Stimulated activated CD4-positive, alpha-beta T cell treated with anti-CD3 and anti-CD28 coated beads, Interleukin-1b, Interleukin-23, amount 100 ng/mL, for 1 hour (primary cell): ENCODE measurements around the gene RNF40.
A peak's percentile ranks its signal among the peaks of the same experiment; 100 is the strongest.

Source experiments
- DNase-seq, 2 donors: peaks; one replicate each; pipeline ENCODE4 v3.0.0-alpha.2; 2020; ENCODE audit warnings: low read depth in 2 of 2

Gene RNF40

DNA sequence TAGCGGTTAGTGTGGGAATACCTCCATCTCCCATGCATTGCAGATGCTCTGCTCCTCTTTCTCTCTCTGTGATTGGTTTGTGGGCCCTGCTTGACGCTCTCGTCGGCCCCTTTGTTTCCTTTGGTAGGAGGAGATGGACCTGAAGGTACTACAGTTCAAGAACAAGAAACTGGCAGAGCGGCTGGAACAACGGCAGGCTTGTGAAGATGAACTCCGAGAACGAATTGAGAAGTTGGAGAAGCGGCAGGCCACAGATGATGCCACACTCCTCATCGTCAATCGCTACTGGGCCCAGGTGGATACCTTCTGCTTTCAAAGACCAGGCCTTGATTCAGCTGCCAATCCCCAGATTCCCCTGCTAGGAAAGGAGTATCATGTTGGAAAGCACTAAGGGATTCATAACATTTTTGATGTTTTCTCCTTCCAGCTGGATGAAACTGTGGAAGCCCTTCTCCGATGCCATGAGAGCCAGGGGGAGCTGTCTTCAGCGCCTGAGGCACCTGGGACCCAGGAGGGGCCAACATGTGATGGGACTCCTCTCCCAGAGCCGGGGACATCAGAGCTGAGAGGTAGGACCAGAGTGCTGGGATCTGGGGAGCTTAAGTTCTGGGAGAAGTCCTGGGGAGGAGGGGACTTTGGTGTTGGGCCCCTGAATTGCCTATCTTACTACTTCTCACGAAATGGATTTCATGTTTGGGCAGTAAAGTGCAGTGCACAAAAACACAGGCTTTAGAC lies 1.0 kb downstream of the RNF40 start:
- no peak for DNase-seq

DNA sequence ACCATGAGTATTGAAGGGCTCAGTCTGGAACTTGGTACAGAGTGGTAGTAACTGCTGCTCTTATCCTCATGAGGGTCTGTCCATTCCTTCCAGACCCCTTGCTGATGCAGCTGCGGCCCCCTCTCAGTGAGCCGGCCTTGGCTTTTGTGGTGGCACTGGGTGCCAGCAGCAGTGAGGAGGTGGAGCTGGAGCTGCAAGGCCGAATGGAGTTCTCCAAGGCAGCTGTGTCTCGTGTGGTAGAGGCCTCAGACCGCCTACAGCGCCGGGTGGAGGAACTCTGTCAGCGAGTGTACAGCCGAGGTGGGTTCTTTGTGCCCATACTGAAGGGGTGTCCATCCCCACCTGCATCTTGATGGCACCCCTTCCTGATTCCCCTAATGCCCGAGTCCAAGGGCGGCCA lies 2.0 kb downstream of the RNF40 start:
- DNase-seq, result no peak

DNA sequence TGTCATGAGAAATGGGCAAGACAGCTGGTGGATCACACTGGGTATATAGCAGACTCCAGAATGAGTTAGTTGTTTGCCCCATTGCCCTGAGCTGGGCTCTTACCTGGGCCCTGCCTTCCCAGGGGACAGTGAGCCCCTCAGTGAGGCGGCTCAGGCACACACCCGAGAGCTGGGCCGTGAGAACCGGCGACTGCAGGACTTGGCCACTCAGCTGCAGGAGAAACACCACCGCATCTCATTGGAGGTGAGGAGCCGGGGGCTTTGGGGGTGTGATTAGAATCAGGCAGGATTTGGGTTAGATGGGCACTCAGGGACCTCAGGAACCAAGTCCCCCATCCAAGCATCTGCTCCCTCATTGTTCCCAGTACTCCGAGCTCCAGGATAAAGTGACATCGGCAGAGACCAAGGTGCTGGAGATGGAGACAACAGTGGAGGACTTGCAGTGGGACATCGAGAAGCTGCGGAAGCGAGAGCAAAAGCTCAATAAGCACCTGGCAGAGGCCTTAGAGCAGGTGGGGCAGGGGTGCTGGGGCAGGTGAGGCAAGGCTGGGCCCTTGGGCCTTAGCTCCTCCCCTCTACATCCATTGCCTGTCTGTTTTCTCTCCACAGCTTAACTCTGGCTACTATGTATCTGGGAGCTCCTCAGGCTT lies 2.8 kb downstream of the RNF40 start:
- no peak for DNase-seq

DNA sequence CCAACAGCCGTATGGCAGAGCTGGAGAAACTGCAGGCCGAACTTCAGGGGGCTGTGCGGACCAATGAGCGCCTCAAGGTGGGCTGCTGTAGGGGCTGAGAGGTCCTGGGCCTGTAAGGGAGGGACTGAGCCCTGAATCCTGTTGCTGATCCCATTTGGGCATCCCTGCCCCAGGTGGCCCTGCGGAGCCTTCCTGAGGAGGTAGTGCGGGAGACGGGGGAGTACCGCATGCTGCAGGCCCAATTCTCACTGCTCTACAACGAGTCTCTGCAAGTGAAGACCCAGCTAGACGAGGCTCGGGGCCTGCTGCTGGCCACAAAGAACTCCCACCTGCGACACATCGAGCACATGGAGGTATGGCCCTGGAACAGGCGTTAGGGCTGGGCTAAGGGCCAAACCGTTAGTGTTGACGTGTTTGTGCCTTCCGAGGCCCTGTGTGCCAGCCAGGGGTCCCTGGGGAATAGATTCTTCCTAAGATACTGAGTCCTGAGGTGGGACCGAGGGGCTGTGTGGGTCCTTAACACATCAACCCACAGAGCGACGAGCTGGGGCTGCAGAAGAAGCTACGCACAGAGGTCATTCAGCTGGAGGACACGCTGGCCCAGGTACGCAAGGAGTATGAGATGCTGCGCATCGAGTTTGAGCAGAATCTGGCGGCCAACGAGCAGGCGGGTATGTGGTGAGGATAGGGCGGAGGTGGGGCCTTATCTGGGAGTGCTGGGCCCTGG lies 4.2 kb downstream of the RNF40 start:
- no peak for DNase-seq

DNA sequence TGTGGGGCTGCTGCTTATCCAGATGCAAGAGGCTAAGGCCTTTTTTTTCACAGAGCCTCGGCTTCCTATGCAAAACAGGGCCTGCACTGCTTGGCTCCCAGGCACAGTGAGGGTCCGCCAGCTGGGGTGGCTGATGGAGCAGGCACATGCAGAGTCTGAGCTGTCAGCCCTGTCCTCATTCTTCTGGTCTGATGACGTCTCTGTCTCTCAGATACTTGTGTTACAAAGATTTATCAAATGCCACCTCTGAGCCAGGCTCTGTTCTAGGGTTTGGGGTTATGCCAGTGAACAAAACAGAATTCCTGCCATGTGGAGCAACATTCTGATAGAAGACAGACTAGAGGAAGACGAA lies 4.8 kb downstream of the RNF40 start:
- DNase-seq, result no peak

- no peak for DNase-seq
Observed at GRCh38 chr16:30767767-30768465, 5.8 kb downstream of the RNF40 start.

DNA sequence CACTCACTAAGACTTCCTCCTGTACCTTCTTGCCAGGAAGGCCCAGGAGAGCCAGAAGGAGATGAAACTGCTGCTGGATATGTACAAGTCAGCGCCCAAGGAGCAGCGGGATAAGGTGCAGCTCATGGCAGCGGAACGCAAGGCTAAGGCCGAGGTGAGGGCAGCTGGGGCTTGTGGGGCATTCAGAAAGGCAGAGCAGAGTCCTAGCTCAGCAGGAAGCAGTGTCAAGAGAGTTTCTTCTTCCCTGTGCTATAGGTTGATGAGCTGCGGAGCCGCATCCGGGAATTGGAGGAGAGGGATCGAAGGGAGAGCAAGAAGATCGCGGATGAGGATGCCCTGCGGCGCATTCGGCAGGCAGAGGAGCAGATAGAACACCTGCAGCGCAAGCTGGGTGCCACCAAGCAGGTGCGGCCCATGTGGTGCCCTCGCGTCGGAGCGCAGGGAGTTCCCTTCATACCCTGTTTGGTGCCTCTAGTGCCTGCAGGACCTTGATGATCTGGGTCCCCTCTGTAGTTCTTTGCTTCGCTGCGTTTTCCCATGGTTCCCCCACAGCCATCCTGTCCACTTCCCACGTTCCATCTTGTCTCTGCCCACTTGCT lies 6.6 kb downstream of the RNF40 start:
- no peak for DNase-seq

GRCh38 chr16:30769379-30770089 lies 7.4 kb downstream of the RNF40 start:
- no peak for DNase-seq

- DNase-seq, result no peak
Observed at GRCh38 chr16:30771726-30772125, 9.6 kb downstream of the RNF40 start.

DNA sequence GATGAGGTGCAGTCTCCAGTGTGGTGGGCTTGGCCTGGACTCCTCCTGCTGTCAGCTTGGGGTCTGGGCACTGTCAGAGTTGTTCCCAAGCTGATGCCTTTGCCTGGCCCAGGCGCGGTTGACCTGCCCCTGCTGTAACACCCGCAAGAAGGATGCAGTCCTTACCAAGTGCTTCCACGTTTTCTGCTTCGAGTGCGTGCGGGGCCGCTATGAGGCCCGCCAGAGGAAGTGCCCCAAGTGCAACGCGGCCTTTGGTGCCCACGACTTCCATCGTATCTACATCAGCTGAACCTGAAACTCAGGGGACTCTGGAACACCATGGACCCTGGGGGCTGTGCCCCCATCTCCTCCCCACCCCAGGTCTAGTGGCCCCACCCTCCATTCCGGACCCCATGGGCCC lies 11.7 kb downstream of the RNF40 start:
- no peak for DNase-seq

DNA sequence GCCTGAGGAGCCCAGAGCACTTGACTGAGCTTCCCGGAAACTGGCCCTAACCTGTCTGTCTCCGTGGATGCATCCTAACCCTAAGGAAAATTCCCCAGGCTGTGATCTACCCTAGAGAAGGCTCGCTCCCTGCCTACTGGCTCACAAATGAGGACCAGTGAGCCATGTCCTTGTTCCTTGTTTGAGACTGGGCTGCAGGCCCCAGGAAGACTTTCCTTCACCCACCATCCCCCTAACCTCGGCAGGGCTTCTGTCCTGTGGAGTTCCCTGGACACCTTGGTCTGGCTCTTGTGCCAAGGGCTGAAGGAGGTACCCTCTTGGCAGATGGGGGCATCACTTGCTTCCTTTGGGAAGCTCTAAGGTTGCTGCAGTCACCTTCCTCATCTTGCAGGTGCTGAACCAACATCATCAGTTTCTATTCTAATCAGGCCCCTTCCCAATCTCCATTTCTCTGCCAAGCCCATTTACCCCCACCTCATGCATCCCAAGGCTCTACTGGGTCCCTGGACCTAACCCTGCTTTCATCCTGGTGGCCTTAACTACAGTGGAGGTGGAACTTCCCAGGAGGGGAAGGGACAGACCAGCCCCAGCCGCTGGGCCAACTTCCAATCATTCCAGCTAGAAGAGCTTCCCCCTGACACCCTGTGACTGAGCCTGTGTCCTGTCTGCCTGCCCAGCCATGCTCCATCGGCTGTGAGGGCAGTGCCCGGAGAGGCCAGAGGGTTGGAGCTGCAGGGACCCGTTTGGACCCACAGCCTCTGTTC lies 12.4 kb downstream of the RNF40 start:
- DNase-seq, result no peak

- DNase-seq, result no peak
Observed at GRCh38 chr16:30775131-30775391, 12.9 kb downstream of the RNF40 start.

DNA sequence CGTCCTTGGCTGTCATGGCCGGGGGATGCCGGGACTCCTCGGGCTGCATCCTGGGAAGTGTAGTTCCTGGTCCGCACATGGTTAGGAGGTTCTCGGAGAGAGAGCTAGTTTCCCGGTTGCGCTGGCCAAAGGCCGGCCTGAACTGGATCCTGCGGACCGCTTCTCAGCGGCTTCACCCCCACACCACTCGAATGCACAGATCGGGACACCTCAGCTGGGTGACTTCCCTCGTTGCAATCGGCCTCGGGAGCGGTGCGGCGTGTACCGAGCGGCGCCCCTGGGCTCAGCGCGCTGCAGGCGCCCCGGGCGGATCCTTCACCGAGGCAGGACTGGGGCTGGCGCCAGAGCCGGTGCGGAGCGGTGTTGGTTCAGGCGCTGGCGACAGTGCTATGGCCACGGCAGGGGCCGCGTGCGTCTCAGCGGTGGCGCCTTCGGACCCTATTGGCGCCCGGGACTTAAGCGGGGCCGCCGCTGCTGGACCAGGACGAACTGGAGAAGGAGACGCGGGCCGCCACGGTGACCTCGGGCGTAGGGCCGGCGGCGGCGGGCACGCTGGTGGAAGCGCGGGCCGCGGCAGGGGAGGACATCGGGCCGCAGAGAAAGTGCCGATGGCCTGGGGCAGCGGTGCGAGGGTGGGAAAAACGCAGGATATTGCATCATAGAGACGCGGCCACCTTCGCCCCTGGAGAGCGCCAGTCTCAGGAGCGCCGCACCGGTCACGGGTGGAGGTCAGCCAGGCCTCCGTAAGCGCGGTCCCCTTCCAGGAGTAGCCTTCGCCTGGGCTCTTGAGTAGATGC lies 13.5 kb downstream of the RNF40 start:
- DNase-seq, result peak in 1 of 2 donors; percentile 30

- DNase-seq, result no peak
Observed at GRCh38 chr16:30777591-30778297, 15.6 kb downstream of the RNF40 start.

DNA sequence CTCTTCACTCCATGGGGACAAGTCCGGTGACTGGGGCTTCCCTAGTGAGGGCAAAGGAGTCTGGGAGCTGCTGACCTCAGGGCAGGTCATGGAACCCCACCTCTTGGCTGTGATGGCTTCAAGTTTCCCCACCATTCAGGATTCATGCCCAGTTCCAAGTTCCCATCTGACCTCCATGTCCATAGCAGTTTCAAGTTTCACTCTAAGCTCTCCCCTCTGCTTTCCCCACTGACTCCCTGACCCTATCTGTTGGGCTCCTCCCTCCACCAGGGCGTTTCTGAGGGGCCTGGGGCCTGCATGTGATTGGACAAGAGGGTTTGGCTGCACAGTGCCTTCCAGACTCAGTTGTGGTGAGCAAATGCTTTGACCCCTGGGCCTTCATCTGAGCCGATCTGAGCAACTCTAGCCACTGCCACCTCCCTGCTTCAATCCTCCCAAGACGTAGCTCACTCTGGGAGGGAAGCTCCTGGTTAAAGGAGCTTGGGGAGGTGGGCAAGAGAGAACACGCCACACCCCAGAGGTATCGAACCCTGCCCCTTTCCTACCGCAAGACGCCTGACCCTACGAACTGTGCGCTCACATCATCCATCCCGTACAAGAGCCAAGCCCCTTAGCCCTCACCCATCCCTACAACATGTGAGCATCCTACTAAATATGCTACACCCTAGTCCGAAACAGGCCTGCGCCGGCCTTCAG lies 16.6 kb downstream of the RNF40 start:
- no peak for DNase-seq

DNA sequence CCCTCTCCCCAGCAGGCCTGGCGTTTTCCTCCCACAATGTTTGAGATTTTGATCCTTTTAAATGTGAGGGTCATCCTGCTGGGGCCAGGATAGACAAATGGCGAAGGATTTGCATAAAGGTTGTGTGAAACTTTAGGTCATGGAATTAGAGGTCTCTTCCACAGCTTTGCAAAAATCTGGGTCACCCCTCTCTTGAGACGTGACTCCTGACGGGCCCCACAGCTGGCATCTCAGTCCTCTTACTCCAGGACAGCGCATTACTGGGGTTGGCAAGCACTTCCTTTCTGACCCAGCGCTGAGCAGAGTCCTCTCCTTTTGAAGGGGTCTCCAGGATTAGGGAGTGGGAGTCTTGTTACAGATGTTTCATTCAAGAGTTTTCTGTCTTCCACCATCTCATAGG lies 17.5 kb downstream of the RNF40 start:
- no peak for DNase-seq

DNA sequence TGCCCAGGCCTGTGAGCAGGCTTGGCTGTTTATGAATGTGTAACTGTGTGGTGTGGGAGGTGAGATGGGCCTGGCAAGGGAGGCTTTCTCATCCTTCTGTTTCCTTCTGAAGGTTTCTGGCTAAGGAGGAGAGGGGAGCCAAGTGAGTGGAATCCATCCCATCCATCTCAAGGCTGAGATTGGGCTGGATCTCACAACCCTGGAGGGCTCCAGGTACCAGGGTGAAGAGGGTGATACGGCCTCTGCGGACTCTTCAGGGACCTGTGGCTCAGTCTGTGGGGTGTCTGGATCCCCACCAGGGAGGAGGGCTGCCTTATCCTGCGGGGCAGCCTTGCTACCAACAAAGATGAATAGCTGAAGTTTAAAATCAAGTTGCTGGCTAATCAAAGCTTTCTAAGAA lies 17.9 kb downstream of the RNF40 start:
- DNase-seq, result no peak

DNA sequence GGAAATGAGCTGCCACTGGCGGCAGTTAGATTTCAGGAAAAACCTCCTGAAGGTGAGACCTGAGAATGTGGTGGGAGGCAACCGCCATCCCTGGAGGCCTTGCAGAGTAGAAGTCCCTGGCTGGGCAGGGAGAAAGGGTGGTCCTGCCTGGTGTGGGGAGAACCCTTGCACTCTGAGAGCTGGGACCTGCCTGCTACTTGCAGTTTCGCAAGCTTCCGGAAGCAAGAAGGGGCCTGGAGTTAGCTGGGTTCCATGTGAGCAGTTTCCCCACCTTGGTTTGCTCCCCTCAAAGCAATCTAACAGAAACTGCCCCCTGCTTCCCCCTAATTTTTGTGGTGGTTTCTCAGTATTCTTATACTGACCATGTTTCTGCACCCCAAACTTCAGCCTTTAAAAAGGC lies 18.4 kb downstream of the RNF40 start:
- no peak for DNase-seq
